ENCODE results near the gene GPD1.
A peak's percentile ranks its signal among the peaks of the same experiment; 100 is the strongest.

GPD1 gene

DNA sequence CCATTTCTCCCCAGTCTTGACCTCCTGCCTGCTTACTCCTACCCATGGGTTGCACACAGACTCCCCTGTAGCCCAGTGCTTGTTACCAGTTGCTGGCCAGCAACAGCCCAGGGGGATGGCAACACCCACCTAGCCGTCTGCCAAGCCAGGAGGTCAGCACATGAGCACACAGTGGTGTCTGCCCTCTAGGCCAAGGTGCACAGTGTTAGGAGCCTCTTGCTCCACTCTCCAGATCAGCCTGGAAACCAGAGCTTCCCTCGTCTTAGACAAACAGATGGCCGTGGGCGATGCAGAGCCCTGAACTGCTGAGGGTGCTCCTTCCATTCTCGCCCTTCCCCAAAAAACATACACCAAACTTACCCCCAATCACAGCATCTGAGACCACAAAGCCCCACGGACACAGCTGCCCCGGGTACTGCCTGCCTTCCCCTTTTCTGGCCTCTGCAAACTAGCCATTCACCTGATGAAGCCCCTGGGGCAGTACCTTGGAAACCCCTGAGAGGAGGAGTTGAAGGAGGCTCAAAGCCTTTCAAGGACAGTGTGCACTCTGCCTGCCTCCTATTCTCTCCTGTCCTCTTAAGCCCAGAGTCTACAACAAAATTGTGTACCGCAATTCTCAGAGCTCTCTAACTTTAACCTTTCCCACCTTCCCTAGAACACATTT, 1.0 kb upstream of the GPD1 start:
- no peak for DNase-seq

DNA sequence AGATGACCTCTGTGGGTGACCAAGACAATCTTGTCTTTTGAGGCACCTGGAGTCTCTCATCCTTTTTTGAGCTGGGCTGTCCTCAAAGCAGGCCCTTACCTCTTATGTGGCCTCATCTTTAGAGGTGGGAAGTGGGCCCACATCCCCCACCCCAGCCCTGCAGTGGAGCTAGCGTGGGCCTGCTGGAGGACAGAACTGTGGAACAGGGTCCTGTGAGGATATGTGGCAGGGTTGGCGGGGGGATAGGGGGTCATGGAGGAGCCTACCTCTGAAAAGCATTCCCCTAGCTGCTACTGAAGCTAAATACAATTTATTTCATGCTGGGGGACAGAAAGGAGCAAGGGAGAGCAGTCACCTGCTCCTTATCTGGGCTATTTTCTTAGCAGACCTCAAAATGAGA, 457 bp upstream of the GPD1 start:
- no peak for DNase-seq

DNA sequence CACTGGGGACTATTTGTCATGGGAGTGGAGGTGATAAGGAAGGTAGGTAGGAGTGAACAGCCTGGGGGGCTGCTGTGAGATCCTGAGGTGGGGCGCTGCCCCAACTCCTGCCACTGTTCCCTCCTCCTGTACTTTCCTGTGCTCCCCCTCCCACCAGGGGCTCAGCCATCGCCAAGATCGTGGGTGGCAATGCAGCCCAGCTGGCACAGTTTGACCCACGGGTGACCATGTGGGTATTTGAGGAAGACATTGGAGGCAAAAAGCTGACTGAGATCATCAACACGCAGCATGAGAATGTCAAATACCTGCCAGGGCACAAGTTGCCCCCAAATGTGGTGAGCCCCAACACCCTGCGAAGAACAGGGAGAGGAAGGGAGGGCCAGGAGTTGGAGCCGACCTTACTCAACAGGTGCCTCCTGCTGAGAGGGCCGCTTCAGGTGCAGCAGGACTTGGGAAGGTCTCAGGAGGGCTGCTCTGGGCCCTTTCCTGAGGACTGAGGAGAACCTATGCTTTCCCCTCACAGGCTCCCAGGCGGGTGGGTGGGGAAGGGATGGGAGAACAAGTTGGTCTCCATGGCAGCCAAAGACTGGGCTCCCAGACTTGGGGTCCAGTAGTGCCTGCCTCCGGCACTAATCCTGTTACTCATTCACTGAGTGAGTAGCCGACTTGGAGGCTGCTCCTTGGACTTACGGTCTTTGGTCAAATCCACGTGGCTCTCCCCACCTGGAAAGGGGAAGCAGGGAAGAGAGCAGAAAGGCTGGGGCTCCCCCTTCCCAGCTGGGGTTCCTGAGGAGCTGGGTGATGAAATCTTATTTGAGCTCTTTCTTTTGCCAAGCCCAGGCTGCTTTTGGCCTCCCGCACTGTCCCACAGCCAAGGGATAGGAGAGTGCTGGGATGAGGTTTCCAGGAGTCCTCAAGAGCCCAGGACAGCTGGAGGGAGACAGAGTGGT, 884 bp downstream of the GPD1 start:
- no peak for DNase-seq

DNA sequence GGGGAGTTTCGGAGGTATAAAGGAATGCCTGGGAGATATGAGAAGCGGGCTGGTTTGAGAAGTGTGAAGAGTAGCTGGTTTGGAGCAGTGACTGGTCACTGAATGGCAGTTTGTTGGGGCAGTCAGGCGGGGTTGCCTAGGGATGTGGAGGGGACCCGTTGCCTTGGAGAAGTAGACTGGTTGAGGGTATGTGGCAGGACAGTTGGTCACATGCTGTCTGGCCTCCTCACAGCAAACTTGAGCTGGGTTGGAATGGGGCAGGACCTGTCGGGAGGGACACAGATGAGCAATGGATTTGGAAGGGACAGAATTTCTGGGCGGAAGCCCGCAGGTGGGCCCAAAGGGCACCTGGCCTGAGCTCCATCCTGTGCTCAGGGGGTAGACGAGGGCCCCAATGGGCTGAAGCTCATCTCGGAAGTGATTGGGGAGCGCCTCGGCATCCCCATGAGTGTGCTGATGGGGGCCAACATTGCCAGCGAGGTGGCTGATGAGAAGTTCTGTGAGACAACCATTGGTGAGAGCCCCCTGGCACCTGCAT, 2.2 kb downstream of the GPD1 start:
- DNase-seq, result no peak

DNA sequence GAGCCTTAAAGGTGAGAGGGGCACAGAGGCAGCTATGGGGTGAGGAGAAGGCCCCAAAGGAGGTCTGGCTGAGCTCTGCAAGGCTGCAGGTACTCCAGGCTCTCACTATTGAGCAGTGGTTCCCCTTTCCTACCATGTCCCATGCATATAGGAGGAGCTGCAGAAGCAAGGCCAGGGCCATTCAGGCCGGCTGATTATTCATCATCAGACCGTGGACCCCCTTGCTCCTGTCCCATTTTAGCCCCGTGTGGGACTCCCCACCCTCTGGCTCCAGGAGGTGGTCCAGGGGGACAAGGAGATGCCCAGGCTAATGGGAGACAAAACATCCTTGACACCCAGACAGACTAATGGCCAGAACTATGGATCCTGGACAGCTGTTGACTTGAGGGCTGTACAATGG, 3.1 kb downstream of the GPD1 start:
- no peak for DNase-seq

DNA sequence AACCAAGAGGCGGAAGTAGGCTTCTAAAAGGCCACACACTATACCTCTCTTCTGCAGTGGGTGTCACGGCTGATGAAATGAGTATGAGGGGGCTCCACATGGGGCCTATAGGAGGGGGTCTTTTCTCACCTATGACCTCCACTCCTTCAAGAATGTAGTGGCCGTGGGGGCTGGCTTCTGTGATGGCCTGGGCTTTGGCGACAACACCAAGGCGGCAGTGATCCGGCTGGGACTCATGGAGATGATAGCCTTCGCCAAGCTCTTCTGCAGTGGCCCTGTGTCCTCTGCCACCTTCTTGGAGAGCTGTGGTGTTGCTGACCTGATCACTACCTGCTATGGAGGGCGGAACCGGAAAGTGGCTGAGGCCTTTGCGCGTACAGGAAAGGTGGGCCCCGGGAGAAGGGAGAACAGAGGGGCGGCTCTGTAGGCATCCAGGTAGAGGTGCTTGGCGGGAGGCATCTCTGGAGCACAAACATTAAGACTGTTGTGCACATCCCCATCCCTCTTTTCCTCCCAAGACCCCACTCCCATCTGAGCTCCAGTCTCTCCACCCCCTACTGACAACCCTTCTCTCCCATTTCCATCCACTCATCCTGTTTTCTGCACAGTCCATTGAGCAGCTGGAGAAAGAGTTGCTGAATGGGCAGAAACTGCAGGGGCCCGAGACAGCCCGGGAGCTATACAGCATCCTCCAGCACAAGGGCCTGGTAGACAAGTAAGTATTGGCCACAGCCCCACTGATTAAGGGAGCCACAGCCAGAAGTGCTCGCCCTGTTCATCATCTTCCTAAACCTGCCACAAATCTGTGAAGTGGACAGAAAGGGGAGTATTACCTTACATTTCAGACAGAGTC, 3.8 kb downstream of the GPD1 start:
- no peak for DNase-seq

DNA sequence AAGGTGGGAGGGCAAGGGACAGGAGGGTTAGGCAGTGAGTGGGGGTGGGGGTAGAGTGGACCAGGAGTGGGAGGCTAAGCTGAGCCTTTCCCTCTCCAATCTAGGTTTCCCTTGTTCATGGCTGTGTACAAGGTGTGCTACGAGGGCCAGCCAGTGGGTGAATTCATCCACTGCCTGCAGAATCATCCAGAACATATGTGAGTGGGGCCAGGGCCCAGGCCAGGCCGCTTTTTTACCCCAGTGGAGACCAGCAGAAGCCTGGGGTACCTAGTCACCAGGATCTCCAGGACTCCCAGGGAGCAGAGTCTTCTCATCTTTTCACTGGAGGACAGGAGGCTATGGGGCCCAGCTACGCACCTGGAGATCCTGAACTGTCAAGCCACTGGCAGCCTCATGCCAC, 5.5 kb downstream of the GPD1 start:
- no peak for DNase-seq

DNA sequence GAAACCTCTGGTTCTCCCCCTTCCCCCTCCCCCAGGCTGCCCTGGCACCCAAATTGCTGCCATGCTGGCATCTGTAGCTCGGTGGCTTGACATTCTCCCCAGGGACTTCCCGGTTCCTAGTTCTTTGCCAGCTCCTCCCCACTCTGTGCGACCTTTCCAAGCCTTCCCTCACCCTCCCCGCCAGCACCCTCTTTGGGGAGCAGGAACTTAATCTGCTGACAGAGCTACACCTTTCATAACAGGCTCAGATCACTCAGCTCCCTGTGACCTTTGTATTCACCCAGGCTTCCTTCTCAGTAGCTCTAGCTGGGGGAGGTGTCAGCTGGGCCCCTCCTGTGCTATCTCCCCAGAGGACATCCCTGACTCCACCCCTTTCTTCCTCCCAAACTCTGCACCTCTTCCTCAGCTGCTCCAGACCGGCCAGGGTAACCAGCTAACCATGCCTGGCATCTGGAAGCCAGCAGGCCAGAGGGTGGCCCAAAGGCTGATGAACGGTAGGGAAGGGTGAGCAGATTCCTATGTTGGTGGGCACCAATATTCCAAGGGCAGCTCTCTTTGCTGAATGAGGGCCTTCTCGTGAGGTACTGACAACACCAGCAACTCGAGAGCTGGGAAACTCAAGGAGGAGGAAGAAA, 6.4 kb downstream of the GPD1 start:
- no peak for DNase-seq

DNA sequence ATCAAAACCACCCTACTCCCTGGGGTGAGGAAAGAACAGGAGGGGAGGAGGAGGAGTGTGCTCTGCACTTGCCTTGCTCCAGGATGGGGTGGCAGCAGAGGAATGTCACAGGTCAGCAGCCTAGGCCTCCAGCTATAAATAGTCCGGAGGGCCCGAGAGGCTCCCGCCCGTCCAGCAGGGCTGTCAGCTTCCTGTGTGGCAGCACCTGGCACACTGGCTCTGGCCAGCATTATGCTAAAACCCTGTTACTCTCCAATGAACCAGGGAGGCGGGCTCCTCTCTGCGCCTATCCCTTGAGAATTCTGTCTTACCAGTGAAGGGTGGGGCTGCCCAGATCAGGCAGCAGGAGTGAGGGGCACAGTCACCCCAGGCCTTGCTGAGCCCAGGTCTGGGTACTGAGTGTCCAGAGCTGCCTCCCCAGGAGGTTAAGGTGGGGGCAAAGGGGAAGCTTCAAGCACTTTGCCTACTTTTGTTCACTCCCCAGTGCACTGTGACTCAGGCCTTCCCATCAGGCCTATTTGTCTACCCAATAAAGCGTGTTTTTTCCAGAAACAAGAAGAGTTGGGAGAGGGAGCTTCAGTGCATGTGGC, 7.0 kb downstream of the GPD1 start:
- DNase-seq, result no peak

DNA sequence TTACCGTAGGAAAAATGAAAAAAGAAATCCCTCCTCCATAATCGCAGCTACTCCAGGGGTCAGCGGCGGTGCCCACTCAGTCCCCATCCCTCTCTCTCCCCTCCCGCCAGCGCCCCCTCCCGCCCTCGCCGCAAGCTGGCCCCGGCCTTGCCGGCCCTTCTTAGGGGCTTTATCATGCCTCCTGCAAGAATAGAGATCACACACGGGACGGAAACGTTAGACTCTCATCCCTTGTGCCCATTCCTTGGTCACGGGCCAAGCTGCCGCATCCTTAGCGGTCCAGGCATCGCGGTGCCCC, 7.5 kb downstream of the GPD1 start:
- no peak for DNase-seq

DNA sequence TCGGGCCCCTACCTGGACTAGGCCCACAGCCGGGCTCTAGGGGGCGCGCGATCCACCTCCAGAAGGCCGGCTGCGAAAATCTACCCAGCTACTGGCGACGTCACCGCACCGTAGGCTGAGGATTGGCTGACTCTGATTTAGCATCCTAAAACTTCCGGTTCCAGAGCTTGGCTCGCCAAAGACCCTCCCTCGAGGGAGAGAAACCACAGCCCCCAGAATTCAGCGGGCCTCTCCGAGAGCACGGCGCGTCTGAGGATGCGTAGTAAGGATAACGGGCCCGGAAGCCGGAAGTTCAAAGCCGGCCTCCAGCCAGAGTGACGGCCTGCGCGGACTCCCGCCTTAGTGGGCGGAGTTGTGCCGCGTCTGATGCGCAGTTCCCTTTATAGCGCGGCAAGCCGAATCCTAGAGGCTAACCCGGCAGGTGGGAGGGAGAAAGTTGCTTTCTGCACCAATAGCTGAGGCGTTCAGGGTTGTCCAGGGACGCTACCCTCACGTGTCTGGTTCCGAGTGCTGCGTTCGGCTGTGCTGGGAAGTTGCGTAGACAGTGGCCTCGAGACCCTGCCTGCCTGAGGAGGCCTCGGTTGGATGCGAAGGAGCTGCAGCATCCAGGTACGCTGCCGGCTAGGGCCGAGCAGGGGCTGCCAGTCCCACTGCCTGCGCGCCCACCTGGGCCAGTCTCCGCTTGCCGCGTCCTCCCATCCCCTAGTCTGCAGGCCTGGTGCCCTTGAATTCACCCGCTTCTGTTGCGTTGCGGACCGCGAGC, 8.1 kb downstream of the GPD1 start, which contains the start of gene COX14:
COX14 (plus strand) TSS at position 544 of the 763 bp plus-strand sequence. CDS start 7,808 bp downstream, outside the sequence.
- DNase-seq, result peak; percentile 94

DNA sequence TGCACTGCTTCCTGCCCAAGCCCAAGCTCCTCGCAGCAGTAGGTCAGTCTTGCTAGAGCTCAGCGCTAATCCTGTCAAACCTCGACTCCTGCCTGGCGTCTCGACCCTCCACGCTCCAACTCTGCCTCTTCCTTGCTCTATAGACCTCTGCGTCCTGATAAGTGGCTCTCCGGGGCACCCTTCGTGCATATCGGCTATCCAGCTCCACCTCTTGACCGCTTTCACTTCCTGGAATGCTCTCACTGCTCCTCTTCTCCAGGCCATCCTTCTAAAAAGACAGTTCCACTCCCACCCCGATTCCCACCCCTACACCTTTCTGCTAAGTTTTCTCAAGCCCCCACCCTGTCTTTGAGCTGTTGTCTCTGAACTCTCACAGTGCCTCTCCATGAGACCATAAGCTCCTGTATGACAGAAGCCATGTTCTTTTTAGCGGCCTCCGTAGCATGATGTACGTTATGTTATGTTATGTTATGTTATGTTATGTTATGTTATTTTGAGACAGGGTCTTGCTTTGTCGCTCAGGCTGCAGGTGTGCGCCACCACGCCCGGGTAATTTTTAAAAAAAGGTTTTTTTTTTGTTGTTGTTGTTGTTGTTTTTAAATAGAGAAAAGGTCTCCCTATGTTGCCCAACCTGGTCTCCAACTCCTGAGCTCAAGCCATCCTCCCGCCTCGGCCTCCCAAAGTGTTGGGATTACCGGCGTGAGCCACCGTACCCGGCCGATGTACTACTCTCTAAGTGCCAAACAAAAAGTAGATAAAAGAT, 8.8 kb downstream of the GPD1 start:
- no peak for DNase-seq

DNA sequence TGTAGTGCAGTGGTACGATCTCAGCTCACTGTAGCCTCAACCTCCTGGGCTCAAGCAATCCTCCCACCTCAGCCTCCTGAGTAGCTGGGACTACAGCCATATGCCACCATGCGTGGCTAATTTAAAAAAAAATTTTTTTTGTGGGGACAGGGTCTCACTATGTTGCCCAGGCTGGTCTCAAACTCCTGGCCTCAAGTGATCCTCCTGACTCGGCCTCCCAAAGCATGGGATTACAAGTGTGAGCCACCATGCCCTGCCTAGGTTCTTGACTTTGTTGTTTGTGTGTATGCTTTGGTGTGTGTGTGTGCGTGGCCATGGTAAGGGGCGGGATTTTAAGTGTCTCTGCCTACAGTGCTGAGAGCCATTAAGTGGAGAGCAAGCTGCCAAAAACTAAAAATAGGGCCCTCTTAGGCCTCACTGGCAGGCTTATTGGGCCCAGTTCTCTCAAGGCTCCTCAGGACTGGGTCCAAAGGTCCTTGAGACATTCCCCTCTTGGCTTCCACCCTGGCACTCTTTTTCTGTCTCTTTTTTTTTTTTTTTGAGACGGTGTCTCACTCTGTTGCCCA, 13.3 kb downstream of the GPD1 start:
- no peak for DNase-seq

DNA sequence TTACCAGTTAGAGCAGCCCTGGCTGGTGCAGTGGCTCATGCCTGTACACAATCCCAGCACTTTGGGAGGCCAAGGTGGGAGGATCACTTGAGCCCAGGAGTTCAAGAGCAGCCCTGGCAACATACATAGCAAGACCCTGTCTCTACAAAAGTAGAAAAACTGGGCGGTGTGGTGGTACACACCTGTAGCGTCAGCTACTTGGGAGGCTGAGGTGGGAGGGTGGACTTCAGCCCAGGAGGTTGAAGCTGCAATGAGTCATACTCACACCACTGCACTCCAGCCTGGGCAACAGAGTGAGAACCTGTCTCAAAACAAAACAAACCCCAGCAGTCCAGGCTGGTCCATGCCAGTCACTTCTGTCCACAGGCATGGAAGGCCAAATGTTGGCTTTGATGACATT, 15.6 kb downstream of the GPD1 start:
- no peak for DNase-seq

DNA sequence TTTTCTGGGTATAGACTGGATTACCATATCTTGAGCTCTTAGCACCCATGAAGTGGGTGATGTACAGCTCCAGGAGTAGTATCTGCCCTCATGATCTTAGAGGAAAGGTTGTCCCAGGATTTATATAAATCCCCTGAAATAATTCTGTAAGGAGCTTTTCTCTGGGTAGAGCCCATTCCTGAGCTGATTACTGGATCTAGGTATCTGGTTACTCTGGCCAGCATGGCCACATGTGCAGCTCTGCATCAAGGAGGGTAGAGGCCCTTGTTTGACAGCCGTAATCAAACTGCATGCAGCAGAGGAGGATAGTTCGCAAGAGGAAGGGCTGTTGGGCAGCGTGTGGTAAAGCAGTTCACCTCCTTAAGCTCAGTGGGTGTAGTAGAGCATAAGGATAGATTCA, 16.7 kb downstream of the GPD1 start:
- DNase-seq, result no peak

DNA sequence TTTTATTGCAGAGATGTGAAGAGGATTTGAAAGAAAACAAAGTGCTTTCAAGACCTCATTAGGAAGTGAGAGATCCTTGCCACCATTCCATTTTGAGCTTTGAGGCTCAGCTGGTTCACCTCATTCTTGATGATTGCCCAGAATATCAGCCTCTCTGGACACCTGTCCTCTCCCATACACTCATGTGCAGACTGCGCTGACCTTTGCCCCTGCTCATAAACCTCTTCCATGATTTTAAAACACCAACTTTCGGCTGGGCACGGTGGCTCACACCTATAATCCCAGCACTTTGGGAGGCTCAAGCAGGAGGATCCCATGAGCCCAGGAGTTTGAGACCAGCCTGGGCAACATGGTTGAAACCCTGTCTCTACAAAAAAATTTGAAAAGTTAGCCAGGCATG, 17.1 kb downstream of the GPD1 start:
- no peak for DNase-seq

DNA sequence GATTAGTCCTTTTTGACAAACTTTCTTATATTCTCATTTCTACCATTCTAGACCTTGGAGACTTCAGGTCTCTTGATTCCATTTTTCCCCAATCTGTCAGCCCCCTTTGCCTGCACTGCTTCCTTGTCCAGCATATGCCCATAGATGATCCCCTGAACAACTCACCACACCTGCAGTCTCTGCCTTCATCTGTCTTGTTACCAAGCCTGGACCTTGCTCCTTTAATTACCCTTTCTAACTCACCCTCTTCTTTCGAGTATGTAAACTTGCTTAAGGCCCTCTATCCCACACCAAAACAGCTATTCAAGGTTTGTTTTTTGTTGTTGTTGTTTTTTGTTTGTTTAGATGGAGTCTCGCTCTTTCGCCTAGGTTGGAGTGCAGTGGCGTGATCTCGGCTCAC, 17.8 kb downstream of the GPD1 start:
- DNase-seq, result no peak

DNA sequence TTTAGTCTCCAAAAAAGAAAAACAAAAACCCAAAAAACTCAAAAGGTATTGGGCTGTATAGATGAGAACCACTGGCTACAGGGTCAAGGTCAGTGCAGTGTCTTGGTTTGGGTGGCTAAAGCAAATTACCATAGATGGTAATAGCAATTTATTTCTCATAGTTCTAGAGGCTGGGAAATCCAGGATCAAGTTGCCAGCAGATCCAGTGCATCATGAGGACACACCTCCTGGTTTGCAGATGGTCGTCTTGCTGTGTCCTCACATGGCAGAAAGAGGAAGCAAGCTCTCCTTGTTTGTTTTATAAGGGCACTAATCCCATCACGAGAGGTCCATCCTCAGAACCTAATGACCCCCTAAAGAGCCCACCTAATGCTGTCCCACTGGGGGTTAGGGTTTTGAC, 19.4 kb downstream of the GPD1 start:
- DNase-seq, result no peak

DNA sequence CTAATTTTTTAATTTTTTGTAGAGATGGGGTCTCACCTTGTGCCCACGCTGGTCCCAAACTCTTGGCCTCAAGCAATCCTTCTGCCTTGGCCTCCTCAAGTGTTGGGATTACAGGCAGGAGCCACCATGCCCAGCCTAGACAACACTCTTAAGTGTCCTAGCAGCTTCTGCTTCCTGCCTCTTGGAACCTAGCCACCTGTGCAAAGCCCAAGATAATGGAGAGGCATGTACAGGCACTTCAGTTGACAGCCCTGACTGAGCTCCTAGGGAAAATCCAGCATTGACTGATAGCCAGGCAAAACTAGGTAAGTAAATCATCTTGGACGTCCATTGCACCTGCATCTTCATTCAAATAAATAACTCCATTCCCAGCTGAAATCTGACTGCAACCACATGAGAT, 23.7 kb downstream of the GPD1 start:
- DNase-seq, result peak; percentile 4

DNA sequence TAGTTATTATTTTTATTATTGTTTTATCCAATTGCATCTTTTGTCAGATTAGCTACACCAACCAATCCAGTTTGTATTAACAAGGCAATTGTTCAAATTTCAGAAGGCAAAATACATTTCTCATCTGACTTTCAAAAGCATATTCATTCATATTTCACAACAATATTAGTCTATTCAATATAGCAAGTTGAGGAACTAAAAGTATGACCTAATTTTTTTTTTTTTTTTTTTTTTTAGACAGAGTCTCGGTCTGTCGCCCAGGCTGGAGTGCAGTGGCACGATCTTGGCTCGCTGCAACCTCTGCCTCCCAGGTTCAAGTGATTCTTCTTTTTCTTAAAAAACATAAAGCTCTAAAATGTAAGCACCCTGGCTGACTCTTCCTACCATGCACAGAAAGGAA, 25.5 kb downstream of the GPD1 start:
- DNase-seq, result no peak
